HUDEP-2 (cell line): Measurements from ENCODE around the gene KNSTRN.

Experiments used
- DNase-seq, 76 experiments: peaks; one replicate each; lab custom pipeline; 2025; ENCODE audit not compliant: unreplicated experiment in 76 of 76; lab: John Stamatoyannopoulos, UW

The KNSTRN gene

GRCh38 chr15:40392986-40393948 is 10.7 kb downstream of the KNSTRN start:
- DNase-seq: no peak

GRCh38 chr15:40397688-40398412 is 15.3 kb downstream of the KNSTRN start:
- no peak for DNase-seq

- peak in 5 of 76 experiments; percentile 3 to 22 (median 13) for DNase-seq
Measured at GRCh38 chr15:40398413-40398873, 15.9 kb downstream of the KNSTRN start.

GRCh38 chr15:40399370-40399769 is 16.8 kb downstream of the KNSTRN start:
- no peak for DNase-seq

GRCh38 chr15:40405501-40406381 is 23.2 kb downstream of the KNSTRN start, which contains the start of gene IVD:
Gene IVD, plus strand, starts transcription at chr15:40405795. Its CDS starts 33 bp downstream, at chr15:40405828.
- DNase-seq: peak in 75 of 76 experiments; percentile 47 to 97 (median 93)

- DNase-seq: no peak
Measured at GRCh38 chr15:40407330-40407990, 24.9 kb downstream of the KNSTRN start.

- DNase-seq: no peak
Measured at GRCh38 chr15:40409366-40409765, 26.8 kb downstream of the KNSTRN start.

- no peak for DNase-seq
Measured at GRCh38 chr15:40410476-40410875, 28.0 kb downstream of the KNSTRN start.

- DNase-seq: no peak
Measured at GRCh38 chr15:40412095-40412759, 29.7 kb downstream of the KNSTRN start.

- DNase-seq: no peak
Measured at GRCh38 chr15:40413036-40413435, 30.5 kb downstream of the KNSTRN start.

- DNase-seq: no peak
Measured at GRCh38 chr15:40414816-40415215, 32.3 kb downstream of the KNSTRN start.

GRCh38 chr15:40415226-40415625 is 32.7 kb downstream of the KNSTRN start:
- DNase-seq: no peak

- DNase-seq: no peak
Measured at GRCh38 chr15:40416056-40416455, 33.5 kb downstream of the KNSTRN start.

GRCh38 chr15:40418126-40418525 is 35.6 kb downstream of the KNSTRN start:
- DNase-seq: no peak

GRCh38 chr15:40420071-40420713 is 37.7 kb downstream of the KNSTRN start:
- no peak for DNase-seq

- peak in 1 of 76 experiments; percentile 23 for DNase-seq
Measured at GRCh38 chr15:40420793-40421192, 38.3 kb downstream of the KNSTRN start.

GRCh38 chr15:40421246-40422157 is 39.0 kb downstream of the KNSTRN start:
- DNase-seq: peak in 70 of 76 experiments; percentile 13 to 84 (median 63)
